ENCODE data around the gene TCAIM. TPM values are rescaled to one million over a fixed set of nuclear protein-coding genes. Genes with fewer than 3 reads are reported as not detected.

TCAIM gene
- total RNA-seq, 1 experiment from 2014 or later: 18.4 TPM

DNA sequence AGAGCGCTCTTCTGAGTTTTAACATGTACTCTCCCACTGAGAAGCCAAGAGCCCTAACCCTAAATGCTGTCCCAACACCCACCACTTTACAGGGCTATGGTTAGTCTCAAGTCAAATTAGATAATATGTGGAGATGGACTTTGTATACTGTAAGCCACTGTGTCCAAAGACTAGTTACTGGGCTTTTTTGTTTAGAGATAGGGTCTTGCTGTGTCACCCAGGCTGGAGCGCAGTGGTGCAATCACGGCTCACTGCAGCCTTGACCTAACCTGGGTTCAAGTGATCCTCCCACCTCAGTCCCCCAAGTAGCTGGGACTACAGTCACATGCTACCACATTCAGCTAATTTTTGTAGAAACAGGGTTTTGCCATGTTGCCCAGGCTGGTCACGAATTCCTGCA lies 115.7 kb downstream of the TCAIM start:
- Histone ChIP-seq H3K4me3 (replicated peaks in 1 of 2; ENCODE audit: low read depth in 1 of 2, low read length in 2 of 2) (no peak overlapping the region), H3K9me3 (ENCODE audit: control insufficient read depth in 1 of 2, insufficient read depth in 1 of 2, low read depth in 1 of 2, low read length in 2 of 2) (no peaks in the 10 kb centered on the region), H3K4me2 (ENCODE audit: low read length) (no peak overlapping the region), H3K36me3 (ENCODE audit: control insufficient read depth in 1 of 2, insufficient read depth in 2 of 2, low read length in 2 of 2) (peaks cover 13 to 27% of the 10 kb centered on the region in 2 experiments; a peak in 3 of 4 replicates), H4K20me1 (ENCODE audit: insufficient read depth) (no peaks in the 10 kb centered on the region), H2AFZ (ENCODE audit: low read depth, low read length, poor library complexity, severe bottlenecking) (no peak overlapping the region), H3K27ac (ENCODE audit: low read depth, low read length) (no peak overlapping the region), H3K79me2 (ENCODE audit: insufficient read depth, low read length) (peaks cover 18% of the 10 kb centered on the region), H3K9ac (ENCODE audit: low read length) (no peak overlapping the region), H3K9me2 (ENCODE audit: insufficient read depth) (no peaks in the 10 kb centered on the region), H3K27me3 (ENCODE audit: insufficient read depth, low read length) (no peaks in the 10 kb centered on the region), H3K4me1 (ENCODE audit: control insufficient read depth in 1 of 2, insufficient read depth in 2 of 2, low read length in 2 of 2) (no peaks in the 10 kb centered on the region)
- DNase-seq (ENCODE audit: low read depth, low spot score) (no peak), ATAC-seq (no peak)
- ChIA-PET POLR2A (no interaction called here), RAD21 (ENCODE audit: low non-redundant PET in 1 of 2, low total read pairs in 2 of 2, uncharacterized antibody in 2 of 2, unreplicated experiment in 2 of 2) (no interaction called here), CTCF (no interaction called here)
- intact Hi-C loops (cut with micrococcal nuclease): no loop called here
- no TSS peak for BruUV-seq (replicated peaks)
- TF ChIP-seq POLR2AphosphoS5 (IDR thresholded peaks at IDR 0.05; ENCODE audit: low read depth, low read length) (no peak), EZH2phosphoT487 (IDR thresholded peaks at IDR 0.05; ENCODE audit: borderline replicate concordance) (no peak)
- TF ChIP-seq, protein P1, sequence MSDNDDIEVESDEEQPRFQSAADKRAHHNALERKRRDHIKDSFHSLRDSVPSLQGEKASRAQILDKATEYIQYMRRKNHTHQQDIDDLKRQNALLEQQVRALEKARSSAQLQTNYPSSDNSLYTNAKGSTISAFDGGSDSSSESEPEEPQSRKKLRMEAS (IDR thresholded peaks at IDR 0.05): no peak

DNA sequence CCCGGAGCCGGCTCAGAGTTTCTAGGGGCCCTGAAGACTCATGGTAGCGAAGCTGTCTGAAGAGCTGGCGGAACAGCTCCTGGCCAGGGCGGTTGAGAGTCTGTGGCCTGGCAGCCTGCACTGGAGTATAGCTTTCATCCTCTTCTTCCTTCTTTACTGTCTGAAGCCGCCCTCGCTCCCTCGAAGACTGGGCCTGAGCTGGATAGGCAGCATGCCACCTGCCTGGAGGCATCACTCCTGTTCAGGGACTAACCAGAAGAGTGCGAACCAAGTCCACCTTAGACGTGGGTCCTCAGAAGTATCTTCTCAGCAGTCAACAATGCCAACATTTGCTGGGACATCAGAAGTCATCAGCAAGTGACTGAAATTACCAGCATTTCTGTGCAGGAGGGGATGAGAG lies 116.8 kb downstream of the TCAIM start:
- Histone ChIP-seq H2AFZ (ENCODE audit: low read depth, low read length, poor library complexity, severe bottlenecking) (no peak overlapping the region), H3K79me2 (ENCODE audit: insufficient read depth, low read length) (peaks cover 22% of the 10 kb centered on the region), H3K9me3 (ENCODE audit: control insufficient read depth in 1 of 2, insufficient read depth in 1 of 2, low read depth in 1 of 2, low read length in 2 of 2) (no peaks in the 10 kb centered on the region), H3K27ac (ENCODE audit: low read depth, low read length) (no peak overlapping the region), H3K4me1 (ENCODE audit: control insufficient read depth in 1 of 2, insufficient read depth in 2 of 2, low read length in 2 of 2) (no peaks in the 10 kb centered on the region), H3K9me2 (ENCODE audit: insufficient read depth) (no peaks in the 10 kb centered on the region), H4K20me1 (ENCODE audit: insufficient read depth) (no peaks in the 10 kb centered on the region), H3K36me3 (ENCODE audit: control insufficient read depth in 1 of 2, insufficient read depth in 2 of 2, low read length in 2 of 2) (peaks cover 10 to 21% of the 10 kb centered on the region in 2 experiments; a peak in 3 of 4 replicates), H3K9ac (ENCODE audit: low read length) (no peak overlapping the region), H3K4me3 (replicated peaks in 1 of 2; ENCODE audit: low read depth in 1 of 2, low read length in 2 of 2) (no peak overlapping the region), H3K27me3 (ENCODE audit: insufficient read depth, low read length) (no peaks in the 10 kb centered on the region), H3K4me2 (ENCODE audit: low read length) (no peak overlapping the region)
- no peak for TF ChIP-seq SP1 (IDR thresholded peaks at IDR 0.05; ENCODE audit: low read depth)
- TF ChIP-seq, protein P2, sequence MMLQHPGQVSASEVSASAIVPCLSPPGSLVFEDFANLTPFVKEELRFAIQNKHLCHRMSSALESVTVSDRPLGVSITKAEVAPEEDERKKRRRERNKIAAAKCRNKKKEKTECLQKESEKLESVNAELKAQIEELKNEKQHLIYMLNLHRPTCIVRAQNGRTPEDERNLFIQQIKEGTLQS (IDR thresholded peaks at IDR 0.05): no peak
- no peak for TF ChIP-seq ELF1 (IDR thresholded peaks at IDR 0.05; ENCODE audit: borderline replicate concordance, low read depth)
- no peak for TF ChIP-seq CBX3 (IDR thresholded peaks at IDR 0.05; ENCODE audit: low read depth)
- TF ChIP-seq, protein P3, sequence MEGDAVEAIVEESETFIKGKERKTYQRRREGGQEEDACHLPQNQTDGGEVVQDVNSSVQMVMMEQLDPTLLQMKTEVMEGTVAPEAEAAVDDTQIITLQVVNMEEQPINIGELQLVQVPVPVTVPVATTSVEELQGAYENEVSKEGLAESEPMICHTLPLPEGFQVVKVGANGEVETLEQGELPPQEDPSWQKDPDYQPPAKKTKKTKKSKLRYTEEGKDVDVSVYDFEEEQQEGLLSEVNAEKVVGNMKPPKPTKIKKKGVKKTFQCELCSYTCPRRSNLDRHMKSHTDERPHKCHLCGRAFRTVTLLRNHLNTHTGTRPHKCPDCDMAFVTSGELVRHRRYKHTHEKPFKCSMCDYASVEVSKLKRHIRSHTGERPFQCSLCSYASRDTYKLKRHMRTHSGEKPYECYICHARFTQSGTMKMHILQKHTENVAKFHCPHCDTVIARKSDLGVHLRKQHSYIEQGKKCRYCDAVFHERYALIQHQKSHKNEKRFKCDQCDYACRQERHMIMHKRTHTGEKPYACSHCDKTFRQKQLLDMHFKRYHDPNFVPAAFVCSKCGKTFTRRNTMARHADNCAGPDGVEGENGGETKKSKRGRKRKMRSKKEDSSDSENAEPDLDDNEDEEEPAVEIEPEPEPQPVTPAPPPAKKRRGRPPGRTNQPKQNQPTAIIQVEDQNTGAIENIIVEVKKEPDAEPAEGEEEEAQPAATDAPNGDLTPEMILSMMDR (IDR thresholded peaks at IDR 0.05 in 2 of 3, conservative IDR thresholded peaks at IDR 0.05 in 1 of 3; ENCODE audit: borderline replicate concordance in 1 of 3, insufficient read depth in 1 of 3, low read depth in 2 of 3, low read length in 2 of 3): no peak
- TF ChIP-seq, protein P4, sequence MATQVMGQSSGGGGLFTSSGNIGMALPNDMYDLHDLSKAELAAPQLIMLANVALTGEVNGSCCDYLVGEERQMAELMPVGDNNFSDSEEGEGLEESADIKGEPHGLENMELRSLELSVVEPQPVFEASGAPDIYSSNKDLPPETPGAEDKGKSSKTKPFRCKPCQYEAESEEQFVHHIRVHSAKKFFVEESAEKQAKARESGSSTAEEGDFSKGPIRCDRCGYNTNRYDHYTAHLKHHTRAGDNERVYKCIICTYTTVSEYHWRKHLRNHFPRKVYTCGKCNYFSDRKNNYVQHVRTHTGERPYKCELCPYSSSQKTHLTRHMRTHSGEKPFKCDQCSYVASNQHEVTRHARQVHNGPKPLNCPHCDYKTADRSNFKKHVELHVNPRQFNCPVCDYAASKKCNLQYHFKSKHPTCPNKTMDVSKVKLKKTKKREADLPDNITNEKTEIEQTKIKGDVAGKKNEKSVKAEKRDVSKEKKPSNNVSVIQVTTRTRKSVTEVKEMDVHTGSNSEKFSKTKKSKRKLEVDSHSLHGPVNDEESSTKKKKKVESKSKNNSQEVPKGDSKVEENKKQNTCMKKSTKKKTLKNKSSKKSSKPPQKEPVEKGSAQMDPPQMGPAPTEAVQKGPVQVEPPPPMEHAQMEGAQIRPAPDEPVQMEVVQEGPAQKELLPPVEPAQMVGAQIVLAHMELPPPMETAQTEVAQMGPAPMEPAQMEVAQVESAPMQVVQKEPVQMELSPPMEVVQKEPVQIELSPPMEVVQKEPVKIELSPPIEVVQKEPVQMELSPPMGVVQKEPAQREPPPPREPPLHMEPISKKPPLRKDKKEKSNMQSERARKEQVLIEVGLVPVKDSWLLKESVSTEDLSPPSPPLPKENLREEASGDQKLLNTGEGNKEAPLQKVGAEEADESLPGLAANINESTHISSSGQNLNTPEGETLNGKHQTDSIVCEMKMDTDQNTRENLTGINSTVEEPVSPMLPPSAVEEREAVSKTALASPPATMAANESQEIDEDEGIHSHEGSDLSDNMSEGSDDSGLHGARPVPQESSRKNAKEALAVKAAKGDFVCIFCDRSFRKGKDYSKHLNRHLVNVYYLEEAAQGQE (IDR thresholded peaks at IDR 0.05; ENCODE audit: low read depth): no peak
- no peak for TF ChIP-seq RAD21 (IDR thresholded peaks at IDR 0.05; ENCODE audit: low read depth)
- no peak for TF ChIP-seq TCF7L2 (IDR thresholded peaks at IDR 0.05; ENCODE audit: borderline replicate concordance, extremely low read depth, insufficient read depth, insufficient read length)
- TF ChIP-seq, protein P1 (IDR thresholded peaks at IDR 0.05): no peak
- TF ChIP-seq POLR2AphosphoS5 (IDR thresholded peaks at IDR 0.05; ENCODE audit: low read depth, low read length): no peak
- no peak for TF ChIP-seq FOSL1 (IDR thresholded peaks at IDR 0.05; ENCODE audit: low read depth)
- no peak for TF ChIP-seq POLR2A (IDR thresholded peaks at IDR 0.05; ENCODE audit: borderline replicate concordance, extremely low read depth, insufficient read depth, insufficient read length)
- no peak for TF ChIP-seq ZNF274 (IDR thresholded peaks at IDR 0.05; ENCODE audit: low read depth, low read length)
- POLR2A ChIA-PET: no interaction called here
- DNase-seq (ENCODE audit: low read depth, low spot score) (no peak), ATAC-seq (no peak)
- intact Hi-C loops (cut with micrococcal nuclease): no loop called here
- RAD21 ChIA-PET (ENCODE audit: low non-redundant PET in 1 of 2, low total read pairs in 2 of 2, uncharacterized antibody in 2 of 2, unreplicated experiment in 2 of 2): no interaction called here
- CTCF ChIA-PET: interaction anchor here (0.9 kb wide), 1 partner anchor 8 kb away, joined by 3 read pairs; no protein-coding TSS in a partner anchor
- BruUV-seq (replicated peaks): no TSS peak

Measured in HCT116 (cell line).